Measurements from ENCODE around the gene CXCL1.
"Not testable (repeated sequence)": the region's sequence is repeated elsewhere in the genome, so short reads cannot be mapped to it uniquely, and the experiment has no call there.

The CXCL1 gene

DNA sequence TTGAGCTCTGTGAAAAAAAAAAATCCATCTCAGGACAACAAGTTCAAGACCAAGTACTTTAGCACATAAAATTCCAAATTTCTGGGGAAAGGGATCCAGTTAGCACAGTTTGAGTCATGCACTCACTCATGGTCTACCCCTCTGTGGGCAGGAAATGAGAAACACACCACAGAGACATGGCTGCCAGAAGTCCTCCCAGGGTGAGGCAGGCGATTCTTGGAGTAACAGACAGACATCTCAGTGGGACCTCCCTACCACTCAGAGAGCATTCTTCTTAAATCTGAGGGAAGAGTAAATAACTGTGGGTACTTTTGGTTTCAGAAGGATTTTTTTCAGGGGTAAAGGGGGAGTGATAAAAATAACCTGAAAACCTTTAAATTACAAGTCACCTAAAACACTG lies 14.1 kb downstream of the CXCL1 start:
- DNase-seq, result peak; percentile 46

DNA sequence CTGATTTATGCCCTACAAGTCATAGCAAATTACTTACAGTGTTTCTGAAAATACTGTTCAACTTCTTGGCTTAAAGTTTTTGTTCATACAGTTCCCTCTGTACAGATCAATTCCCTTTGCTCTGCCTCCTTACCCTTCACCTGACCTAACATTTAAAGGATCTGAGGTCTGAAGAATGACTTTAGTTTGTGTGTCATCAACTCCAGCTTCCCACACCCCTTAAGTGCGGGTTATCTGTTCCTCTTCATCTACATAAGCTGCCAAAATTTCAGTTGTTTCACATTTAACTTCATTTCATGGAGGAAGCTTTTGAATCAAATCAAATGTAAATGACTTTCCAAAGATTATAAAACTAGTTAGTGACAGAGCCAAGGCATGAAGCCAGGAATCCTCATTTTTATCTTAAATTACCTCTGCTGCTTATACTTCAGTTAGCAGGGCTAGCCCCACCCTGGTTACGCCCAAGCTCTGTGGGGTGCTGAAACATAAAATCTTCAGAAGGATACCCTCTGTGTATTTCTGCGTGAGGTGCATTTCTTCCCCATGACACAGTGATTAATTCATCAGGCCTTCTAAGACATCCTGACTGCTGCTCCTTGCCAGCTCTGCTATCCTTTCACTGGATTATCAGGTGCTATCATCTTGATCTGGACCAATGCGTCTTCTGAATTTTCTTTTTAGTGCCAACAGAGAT lies 16.5 kb downstream of the CXCL1 start:
- peak; percentile 29 for DNase-seq

DNA sequence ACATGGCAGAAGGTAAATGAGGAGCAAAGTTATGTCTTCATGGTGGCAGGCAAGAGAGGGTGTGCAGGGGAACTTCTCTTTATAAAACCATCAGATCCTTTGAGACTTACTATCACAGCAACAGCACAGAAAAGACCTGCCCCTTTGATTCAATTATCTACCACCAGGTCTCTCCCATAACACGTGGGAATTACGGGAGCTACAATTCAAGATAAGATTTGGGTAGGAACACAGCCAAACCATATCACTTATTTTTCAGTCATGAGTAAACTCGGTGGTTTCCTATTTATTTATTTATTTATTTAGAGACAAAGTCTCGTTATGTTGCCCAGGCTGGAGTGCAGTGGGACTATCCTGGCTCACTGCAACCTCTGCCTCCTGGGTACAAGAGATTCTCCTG lies 22.1 kb downstream of the CXCL1 start:
- no peak for DNase-seq

GRCh38 chr4:73891739-73892405 lies 22.7 kb downstream of the CXCL1 start:
- peak; percentile 67 for DNase-seq

DNA sequence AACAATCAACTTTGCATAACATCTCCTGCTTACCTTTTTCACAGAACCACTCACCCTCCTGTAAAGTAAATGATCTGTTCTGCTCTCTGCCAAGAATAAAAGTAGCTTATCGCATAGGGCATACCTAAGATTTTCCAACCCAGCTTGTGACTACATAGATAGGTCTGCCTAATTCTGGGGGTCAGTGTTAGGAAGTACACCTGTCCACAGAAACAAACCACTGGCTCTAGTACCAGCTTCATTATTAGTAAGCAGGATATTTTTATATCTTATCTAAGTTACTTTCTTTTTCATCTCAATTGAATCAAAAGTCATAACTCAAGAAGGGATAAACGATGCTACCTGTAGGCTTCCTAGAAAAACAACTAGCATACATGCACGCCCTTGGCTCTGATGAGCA lies 23.8 kb downstream of the CXCL1 start:
- DNase-seq, result no peak

DNA sequence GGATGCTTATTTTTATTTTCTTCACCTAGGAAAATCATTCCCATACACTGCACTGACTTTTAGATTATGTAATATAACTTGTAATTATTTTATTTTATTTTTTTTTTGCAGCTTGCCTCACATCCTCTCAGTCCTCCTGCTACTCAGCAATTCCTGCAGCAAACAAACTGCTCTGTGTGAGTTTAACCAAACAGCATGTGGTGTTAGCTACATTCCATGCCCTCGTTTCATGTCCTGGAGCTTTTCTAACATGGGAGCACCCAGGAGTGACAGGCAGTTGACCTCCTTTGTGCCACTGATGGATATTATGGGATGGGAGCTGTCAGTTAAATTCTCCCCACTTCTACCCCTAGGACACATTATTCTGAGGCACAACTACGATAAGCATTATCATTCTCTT lies 24.8 kb downstream of the CXCL1 start:
- DNase-seq, result no peak

DNA sequence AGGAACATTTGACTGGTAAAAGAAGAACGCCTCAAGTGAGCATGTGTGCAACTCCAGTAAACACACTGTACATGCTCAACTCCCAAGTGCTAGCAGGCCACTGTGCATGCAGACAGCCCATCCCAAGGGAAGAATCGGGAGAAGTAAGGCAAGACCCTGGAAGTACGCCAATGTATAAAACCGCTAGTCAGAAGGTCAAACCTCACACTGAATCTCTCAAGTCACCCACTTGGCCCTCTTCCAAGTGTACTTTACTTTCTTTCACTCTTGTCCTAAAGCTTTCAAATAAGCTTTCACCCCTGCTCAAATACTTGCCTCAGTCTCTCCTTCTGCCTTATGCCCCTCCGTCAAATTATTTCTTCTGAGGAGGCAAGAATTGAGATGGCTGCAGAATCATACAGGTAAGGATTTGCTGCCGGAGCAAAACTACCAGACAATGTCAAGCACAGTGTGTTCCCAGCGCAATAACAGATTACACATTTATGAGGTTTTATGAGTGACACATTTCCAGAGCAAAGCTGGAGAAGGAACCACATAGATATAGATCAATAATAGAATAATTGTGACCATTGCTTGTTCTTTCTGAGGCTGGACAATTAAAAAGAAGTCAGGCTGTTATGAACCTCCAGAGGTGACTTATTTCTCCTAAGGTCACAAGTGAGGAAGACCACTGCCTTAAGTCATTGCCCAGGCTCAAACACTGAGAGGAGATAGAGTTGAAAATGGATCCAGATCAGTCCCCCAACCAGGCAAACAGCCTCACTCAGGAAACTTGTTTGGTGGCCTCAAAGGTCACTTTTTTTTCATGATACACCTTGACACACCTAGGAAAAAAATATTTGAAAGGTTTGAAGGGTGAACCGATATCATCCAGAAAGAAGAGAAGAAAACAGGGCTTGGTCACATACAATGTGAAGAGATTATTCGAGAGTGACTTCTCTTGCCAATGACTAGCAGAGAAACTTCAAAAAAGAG lies 26.3 kb downstream of the CXCL1 start:
- DNase-seq, result no peak

DNA sequence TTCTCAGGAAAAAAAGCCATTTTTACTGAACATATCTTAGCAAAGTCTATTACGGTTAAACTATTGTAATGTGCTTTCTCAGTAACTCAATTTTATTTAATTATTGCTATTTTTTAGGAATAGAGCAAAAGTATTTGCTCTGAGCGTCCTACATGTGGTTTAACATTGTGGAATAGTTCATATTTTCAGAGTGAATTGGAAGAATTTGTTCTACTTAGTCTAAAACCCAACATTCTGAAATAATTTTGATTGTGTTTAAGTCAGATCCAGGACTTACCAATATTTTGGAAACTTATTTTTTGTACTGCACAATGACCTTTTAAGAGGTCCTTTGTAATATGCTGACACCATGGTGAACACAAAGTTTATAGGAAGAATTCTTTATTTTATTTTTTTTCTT lies 27.2 kb downstream of the CXCL1 start:
- no peak for DNase-seq

DNA sequence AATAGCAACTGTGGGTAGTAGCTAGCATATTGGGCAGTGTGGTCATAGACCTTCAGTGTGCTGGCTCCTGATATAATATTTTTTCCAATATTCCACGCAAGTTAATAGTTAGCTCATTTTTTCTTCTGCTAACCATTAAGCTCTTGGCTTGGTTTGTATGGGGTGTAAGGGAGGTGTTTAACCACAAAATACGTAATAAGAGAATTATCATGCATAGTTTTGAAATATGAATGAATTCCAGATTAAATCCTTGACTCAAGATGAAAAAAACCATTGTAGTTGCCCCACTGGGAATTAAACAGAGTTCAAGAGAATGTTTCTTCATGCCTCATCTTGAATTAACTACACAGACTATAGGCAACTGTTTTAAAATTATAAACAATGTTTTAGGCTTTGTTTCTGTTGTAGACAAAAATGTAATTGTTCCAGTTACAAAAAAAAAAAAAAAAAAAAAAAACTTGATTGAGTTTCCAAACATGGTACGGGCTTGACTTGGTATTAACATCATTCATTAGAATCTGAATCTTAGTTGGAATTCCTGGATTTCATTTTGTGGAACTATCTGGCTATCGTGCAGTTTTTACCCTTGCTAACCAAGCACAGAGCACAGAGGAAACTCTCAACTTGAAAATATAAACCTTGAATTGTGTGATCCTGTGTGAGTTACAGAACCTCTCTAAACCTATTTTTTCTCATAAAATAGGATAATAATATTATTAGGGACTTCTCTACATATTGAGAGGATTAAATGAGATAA lies 28.4 kb downstream of the CXCL1 start:
- DNase-seq, result peak; percentile 37

GRCh38 chr4:73899338-73899737 lies 30.1 kb downstream of the CXCL1 start:
- DNase-seq, result not testable (repeated sequence)

DNA sequence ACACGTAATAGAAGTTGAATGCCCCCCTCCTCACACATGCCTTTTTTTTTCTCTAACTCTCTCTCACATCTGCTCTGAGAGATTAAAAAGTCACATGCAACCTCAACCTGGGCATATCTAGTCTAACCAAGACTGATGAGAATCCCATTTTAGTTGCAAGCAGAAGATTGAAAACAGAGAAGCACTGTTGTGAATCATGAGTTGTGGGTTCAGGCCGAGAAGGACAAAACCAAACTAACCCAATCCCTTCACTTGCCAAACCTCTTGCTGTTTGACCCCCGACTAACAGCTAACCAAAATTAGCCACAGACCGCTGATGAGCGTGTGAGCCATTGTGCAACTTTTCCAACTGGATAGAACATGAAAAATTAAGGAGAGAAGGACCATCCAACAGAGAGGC lies 31.8 kb downstream of the CXCL1 start:
- peak; percentile 15 for DNase-seq

- peak; percentile 51 for DNase-seq
Observed at GRCh38 chr4:73902038-73902637, 32.9 kb downstream of the CXCL1 start.

- no peak for DNase-seq
Observed at GRCh38 chr4:73902817-73903547, 33.8 kb downstream of the CXCL1 start.

DNA sequence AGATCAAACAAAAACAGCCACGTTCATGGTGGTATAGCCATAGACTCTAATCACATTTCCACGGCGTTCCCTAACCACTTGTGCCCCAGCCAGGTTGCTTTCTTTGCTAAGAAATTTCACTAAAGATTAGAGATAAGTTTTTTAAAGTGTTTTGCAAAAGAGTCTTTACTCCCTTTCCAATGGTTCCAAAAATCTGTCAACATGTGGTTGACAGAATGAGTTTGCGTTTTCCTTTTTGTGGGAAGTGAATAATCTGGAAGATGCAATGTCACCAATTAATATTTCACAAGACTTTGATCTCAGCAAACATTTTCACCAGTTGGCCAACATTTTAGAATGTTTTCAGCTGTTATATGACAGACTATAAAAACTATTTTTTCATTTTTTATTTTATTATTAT lies 35.3 kb downstream of the CXCL1 start:
- DNase-seq, result peak; percentile 3

DNA sequence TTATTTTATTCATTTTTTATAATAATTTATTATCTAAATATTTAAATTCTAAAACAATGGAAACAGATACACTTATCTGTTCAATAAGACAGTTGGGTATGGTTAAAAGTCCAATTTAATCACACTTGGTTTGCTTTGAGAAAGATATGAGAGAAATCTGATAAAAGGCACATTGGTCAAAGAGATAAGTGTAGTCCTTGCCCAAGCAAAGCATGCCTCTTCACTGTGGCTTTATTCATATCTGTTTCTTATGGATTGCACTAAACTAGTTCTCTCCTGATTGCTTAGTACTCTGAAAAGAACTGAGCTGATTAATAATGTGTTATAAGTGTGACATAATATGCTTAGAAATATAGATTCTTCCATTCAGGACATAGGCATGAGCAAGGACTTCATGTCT lies 39.8 kb downstream of the CXCL1 start:
- DNase-seq, result no peak

DNA sequence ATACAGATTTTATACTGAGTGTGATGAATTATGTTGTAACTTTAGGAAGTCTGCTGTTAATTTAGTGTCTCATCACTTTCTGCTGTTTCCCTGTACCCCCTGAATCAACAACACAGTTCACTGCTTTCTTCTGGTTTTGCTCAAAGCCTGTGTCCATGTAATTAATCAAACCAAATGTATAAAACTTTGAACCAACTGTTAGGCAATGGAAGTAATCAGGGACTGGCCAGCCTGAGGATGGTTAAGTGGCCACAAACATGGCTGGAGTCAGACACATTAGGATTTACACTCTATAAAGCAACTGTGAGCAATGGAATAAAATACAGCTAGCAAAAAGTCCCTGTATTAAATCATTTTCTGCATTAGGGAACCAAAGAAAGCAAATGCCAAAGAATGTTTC lies 42.6 kb downstream of the CXCL1 start:
- no peak for DNase-seq

GRCh38 chr4:73912191-73912590 lies 43.0 kb downstream of the CXCL1 start:
- peak; percentile 11 for DNase-seq

DNA sequence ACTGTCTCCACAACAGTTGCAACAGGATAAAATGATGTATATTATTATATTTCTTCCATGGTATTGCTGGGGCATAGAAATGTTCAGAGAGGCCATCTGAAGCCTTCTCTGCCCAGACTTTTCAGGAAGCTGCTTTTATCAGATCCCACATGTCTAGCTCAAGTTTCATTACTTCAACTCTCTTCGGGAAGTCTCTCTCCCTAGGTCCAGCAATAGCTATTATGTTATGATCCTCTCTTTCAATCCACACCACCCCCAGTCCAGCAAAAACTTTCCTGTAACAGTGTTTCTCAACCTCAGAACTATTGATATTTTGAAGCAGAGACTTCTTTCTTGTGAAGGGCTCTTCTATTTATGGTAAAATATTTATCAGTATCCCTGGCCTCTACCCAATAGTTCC lies 44.9 kb downstream of the CXCL1 start:
- no peak for DNase-seq

DNA sequence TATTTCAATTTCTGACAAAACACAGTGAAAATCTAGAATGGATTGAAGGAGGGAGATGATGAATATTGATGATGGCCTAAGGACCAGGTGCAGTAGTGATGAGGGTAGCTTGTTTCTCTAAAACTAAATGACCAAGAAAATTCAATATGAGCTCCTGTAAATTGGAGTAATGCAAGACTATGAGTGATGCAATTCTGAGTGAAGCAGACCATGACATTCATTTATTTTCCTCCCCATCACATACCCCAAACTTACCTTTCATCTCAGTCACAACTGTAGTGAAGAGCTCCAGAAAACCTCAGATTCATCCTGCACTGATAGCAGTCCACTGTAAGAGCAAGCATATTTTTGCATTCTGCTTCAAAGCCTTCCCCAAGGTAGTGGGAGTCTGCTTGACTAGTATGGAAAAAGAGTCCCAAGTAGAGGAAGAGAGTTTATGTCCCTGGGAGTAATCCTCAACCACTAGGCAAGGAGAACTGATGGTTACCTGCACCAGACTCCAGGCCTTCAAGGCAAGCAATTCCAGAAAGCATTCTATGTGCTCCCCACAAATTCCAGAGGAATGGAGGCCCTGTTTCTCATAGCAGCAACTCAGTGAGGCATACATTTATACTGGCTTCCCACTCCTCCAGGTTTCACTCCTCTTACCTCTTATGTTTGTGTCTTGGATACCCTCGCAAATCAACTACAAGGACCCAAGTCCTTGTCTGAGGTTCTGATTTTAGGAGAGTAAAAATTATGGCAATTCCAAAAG lies 47.2 kb downstream of the CXCL1 start:
- DNase-seq, result no peak

GRCh38 chr4:73917081-73917501 lies 47.9 kb downstream of the CXCL1 start:
- DNase-seq, result peak; percentile 91

DNA sequence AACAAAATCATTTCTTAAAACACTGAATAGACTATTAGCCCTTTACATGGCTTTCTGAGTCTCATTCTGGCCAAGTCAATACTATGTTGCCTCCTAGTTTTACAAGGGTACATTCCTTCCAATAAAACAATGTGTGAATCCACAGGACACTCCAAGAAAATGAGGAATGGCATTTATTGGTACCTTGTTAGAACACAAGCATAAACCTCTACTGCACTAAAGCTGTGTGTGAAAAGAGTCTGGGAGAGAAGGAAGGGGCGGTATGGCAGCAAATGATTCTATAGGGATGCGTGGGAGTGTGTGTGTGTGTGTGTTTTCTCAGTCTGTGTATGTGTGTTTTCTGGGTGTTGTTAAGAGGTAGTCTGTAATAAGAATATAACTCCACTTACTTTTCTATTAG lies 48.9 kb downstream of the CXCL1 start:
- DNase-seq, result no peak
